DOHH2 (cell line): ENCODE data around the gene KAT8.
"Not testable (repeated sequence)": the region's sequence is repeated elsewhere in the genome, so short reads cannot be mapped to it uniquely, and the experiment has no call there.

Source experiments
- H3F3A ChIP-seq: fragments of 200-600 bp; sonication (generic), shearing (Covaris generic); 2 replicates; pipeline ENCODE4 v1.6.0; 2016; ENCODE audit warnings: antibody characterized with exemption, mild to moderate bottlenecking; ENCODE audit not compliant: control insufficient read depth, insufficient read depth
- H3K27ac ChIP-seq: fragments of 200-600 bp; sonication (generic); 2 replicates; pipeline ENCODE4 v1.5.1; 2014; ENCODE audit warnings: low read depth, mild to moderate bottlenecking, low read length, moderate library complexity
- H3K27me3 ChIP-seq: fragments of 200-600 bp; sonication (generic); 2 replicates; pipeline ENCODE4 v1.6.1; 2014; ENCODE audit warnings: mild to moderate bottlenecking, low read length, mixed read lengths; ENCODE audit not compliant: control insufficient read depth
- H3K36me3 ChIP-seq: fragments of 200-600 bp; sonication (generic); 2 replicates; pipeline ENCODE4 v1.6.1; 2014; ENCODE audit warnings: mild to moderate bottlenecking, low read length, moderate library complexity, mixed read lengths; ENCODE audit not compliant: control insufficient read depth
- H3K4me1 ChIP-seq: fragments of 200-600 bp; sonication (generic); 2 replicates; pipeline ENCODE4 v1.6.1; 2014; ENCODE audit warnings: mild to moderate bottlenecking, low read length, mixed read lengths; ENCODE audit not compliant: control insufficient read depth
- H3K4me2 ChIP-seq: fragments of 200-600 bp; sonication (generic); 2 replicates; pipeline ENCODE4 v1.6.0; 2014; ENCODE audit warnings: mild to moderate bottlenecking, low read length, moderate library complexity
- H3K4me3 ChIP-seq: fragments of 200-600 bp; sonication (generic); 2 replicates; pipeline ENCODE4 v1.5.1; 2014; ENCODE audit warnings: mild to moderate bottlenecking, low read length, mixed read lengths
- H3K79me2 ChIP-seq: fragments of 200-600 bp; sonication (generic); 2 replicates; pipeline ENCODE4 v1.6.1; 2014; ENCODE audit warnings: mild to moderate bottlenecking, low read length, mixed read lengths; ENCODE audit not compliant: control insufficient read depth
- H3K9me2 ChIP-seq: fragments of 200-600 bp; sonication (generic); replicated peaks from 2 replicates; pipeline ENCODE4 v1.6.1; 2014; ENCODE audit warnings: mild to moderate bottlenecking, low read length, mixed read lengths; ENCODE audit not compliant: control insufficient read depth
- H3K9me3 ChIP-seq: fragments of 200-600 bp; sonication (generic); 2 replicates; pipeline ENCODE4 v1.6.1; 2014; ENCODE audit warnings: antibody characterized with exemption, low read length, mixed read lengths; ENCODE audit not compliant: control insufficient read depth, insufficient read depth
- H4K20me1 ChIP-seq: fragments of 200-600 bp; sonication (generic); 2 replicates; pipeline ENCODE4 v1.6.0; 2014; ENCODE audit warnings: low read depth, mild to moderate bottlenecking, antibody characterized with exemption, low read length, moderate library complexity; ENCODE audit not compliant: control insufficient read depth, insufficient read depth
- EZH2phosphoT487 ChIP-seq: fragments of 200-600 bp; sonication (generic); IDR thresholded peaks from 2 replicates; pipeline ENCODE4 v1.6.1; 2017; ENCODE audit warnings: borderline replicate concordance, mild to moderate bottlenecking, antibody characterized with exemption, low read length, moderate library complexity, mixed read lengths
- TF ChIP-seq, protein P1 (sequence below): fragments of 200-600 bp; sonication (generic); IDR thresholded peaks from one replicate; pipeline ENCODE4 v1.5.1; 2014; ENCODE audit warnings: antibody characterized with exemption, mild to moderate bottlenecking, low read depth, low read length; ENCODE audit not compliant: poor library complexity, severe bottlenecking

Gene KAT8

GRCh38 chr16:31134625-31135534 lies 17.4 kb downstream of the KAT8 start:
- TF ChIP-seq, protein P1, sequence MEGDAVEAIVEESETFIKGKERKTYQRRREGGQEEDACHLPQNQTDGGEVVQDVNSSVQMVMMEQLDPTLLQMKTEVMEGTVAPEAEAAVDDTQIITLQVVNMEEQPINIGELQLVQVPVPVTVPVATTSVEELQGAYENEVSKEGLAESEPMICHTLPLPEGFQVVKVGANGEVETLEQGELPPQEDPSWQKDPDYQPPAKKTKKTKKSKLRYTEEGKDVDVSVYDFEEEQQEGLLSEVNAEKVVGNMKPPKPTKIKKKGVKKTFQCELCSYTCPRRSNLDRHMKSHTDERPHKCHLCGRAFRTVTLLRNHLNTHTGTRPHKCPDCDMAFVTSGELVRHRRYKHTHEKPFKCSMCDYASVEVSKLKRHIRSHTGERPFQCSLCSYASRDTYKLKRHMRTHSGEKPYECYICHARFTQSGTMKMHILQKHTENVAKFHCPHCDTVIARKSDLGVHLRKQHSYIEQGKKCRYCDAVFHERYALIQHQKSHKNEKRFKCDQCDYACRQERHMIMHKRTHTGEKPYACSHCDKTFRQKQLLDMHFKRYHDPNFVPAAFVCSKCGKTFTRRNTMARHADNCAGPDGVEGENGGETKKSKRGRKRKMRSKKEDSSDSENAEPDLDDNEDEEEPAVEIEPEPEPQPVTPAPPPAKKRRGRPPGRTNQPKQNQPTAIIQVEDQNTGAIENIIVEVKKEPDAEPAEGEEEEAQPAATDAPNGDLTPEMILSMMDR, result no peak
- TF ChIP-seq EZH2phosphoT487, result no peak
- Histone ChIP-seq H4K20me1 (no peaks in the 10 kb centered on the region), H3K4me3 (no peak overlapping the region), H3K36me3 (peaks cover 12% of the 10 kb centered on the region), H3K4me2 (no peak overlapping the region), H3K4me1 (no peaks in the 10 kb centered on the region), H3K27me3 (no peaks in the 10 kb centered on the region), H3K27ac (no peak overlapping the region), H3K79me2 (no peaks in the 10 kb centered on the region), H3K9me3 (no peaks in the 10 kb centered on the region), H3K9me2 (no peaks in the 10 kb centered on the region), H3F3A (no peaks in the 10 kb centered on the region)

DNA sequence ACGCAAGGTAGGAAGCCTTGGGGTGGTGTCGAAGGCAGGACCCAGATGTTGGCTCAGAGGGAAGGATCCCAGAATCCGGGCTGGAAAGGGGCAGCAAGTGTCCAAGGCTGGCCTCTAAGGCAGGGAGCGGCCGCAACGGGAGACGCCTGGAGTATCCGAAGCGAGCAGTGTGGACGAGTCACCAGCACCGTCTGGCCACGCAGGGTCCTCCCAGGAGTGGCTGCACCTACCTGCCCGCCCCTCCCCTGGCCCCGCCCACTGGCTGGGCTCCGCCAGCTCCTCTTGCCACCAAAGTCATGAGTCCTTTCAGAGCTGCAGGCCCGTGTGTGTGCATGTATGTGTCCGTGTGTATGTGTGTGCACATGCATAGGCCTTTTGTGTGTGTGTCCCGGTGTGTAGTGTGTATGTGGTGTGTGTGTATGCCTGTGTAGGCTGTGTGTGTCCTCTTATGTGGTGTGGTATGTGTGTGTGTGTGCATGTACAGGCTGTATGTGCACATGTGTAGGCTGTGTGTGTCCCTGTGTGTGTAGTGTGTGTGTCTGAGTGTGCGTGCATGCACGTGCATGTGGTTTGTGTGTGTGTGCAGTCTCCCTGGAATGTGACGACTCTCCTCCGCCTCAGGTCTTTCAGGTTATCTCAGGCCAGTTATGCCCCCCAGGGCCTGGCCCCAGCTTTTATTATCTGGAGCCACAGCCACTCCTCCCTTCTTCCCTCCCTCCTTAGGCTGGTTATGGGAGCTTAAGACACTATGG lies 18.2 kb downstream of the KAT8 start, which contains the start of gene PRSS8:
Gene PRSS8 (minus strand): TSS at position 193 of the 752 bp plus-strand sequence. CDS start 229 bp downstream, outside the sequence.
- Histone ChIP-seq H3K9me2 (no peaks in the 10 kb centered on the region), H3K9me3 (no peaks in the 10 kb centered on the region), H3F3A (no peaks in the 10 kb centered on the region), H3K36me3 (peaks cover 8% of the 10 kb centered on the region), H3K27ac (no peak within 1 kb of the TSS), H3K4me3 (no peak within 1 kb of the TSS), H3K79me2 (no peaks in the 10 kb centered on the region), H3K27me3 (no peaks in the 10 kb centered on the region), H3K4me1 (no peaks in the 10 kb centered on the region), H3K4me2 (no peak within 1 kb of the TSS), H4K20me1 (no peaks in the 10 kb centered on the region)
- TF ChIP-seq EZH2phosphoT487, result no peak
- TF ChIP-seq, protein P1, result no peak

DNA sequence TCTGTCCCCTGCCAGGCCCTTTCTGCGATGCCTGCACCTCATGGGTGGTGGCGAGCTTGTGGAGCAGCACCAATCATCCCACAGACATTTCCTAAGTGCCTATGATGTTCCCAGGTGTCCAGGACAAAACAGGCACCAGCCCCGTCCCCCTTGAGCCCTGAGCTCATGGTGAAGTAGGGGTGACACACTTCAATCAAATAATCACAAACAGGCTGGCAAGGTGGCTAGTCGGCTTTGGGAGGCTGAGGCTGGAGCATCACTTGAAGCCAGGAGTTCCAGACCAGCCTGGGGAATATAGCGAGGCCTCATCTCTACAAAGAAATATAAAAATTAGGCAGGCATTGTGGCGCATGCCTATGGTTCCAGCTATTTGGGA lies 18.8 kb downstream of the KAT8 start:
- Histone ChIP-seq H3K27me3 (no peaks in the 10 kb centered on the region), H3K9me2 (no peaks in the 10 kb centered on the region), H3K4me3 (no peak overlapping the region), H3K36me3 (peaks cover 6% of the 10 kb centered on the region; the same call in 1 of the 2 replicates), H3K9me3 (no peaks in the 10 kb centered on the region), H3F3A (no peaks in the 10 kb centered on the region), H3K4me1 (peaks cover under 1% of the 10 kb centered on the region), H3K27ac (no peak overlapping the region), H4K20me1 (no peaks in the 10 kb centered on the region), H3K4me2 (no peak overlapping the region), H3K79me2 (no peaks in the 10 kb centered on the region)
- TF ChIP-seq, protein P1, result no peak
- no peak for TF ChIP-seq EZH2phosphoT487

GRCh38 chr16:31136822-31137499 lies 19.5 kb downstream of the KAT8 start:
- H3K4me1 ChIP-seq, result not testable (repeated sequence)

More at GRCh38 chr16:31136822-31137499, 19.5 kb downstream of the KAT8 start:
- not testable (repeated sequence) for H3K79me2 ChIP-seq, H3F3A ChIP-seq, H3K9me3 ChIP-seq, H3K27me3 ChIP-seq, H3K4me3 ChIP-seq, H3K9me2 ChIP-seq, H4K20me1 ChIP-seq, H3K27ac ChIP-seq, H3K36me3 ChIP-seq, H3K4me2 ChIP-seq
